ENCODE results near the gene SARS2.

SARS2 gene

DNA sequence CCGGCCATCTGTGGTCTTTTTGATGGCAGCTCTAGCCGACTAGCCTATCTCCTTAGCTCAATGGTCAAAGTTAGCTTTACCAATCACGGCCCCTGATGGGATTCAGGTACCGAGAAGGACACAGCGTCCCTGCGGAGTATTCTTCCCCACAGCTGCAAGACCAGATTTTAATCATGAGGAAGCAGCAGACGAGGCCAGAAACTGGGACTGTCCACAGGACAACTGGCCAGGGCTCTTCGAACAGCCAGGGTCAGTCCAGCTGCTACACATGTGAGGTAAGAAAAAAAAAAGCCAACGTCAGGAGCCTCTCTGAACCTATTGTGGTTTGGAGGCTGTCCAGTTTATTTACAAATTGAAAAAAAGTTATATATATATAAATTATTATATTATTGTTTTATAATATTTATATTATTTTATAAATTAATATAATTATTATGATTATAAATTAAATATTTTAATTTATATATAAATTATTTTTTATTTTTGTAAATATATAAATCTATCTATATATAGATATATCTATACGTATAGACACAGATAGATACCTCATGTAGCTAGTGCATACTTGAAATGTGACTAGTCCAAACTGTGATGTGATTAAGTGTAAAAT lies 63.3 kb downstream of the SARS2 start:
- no peak for TF ChIP-seq TAF1 (IDR thresholded peaks at IDR 0.05; ENCODE audit: borderline replicate concordance, low read depth, low read length)
- TF ChIP-seq POLR2AphosphoS5 (IDR thresholded peaks at IDR 0.05; ENCODE audit: low read depth, low read length) = no peak
- no peak for TF ChIP-seq POLR2A (IDR thresholded peaks at IDR 0.05; ENCODE audit: low read depth, low read length)
- no peak for FAIRE-seq
- no peak for DNase-seq (ENCODE audit: insufficient read length)
